Thyroid gland (tissue), 4 donors: ENCODE measurements around the gene SPANXB1.

Experiments
- POLR2A ChIP-seq, 2 donors: fragments of 450-650 bp; IDR thresholded peaks; one replicate each; pipeline ENCODE4 v1.6.1; 2017; ENCODE audit warnings: antibody characterized with exemption in 2 of 2, mild to moderate bottlenecking in 2 of 2, moderate library complexity in 1 of 2
- TF ChIP-seq, protein P1 (sequence below), 6 experiments: fragments of 200-600 bp in 3 of 6; fragments of 450-650 bp in 3 of 6; sonication (generic) in 3 of 6; IDR thresholded peaks; one replicate each; pipeline ENCODE4 v1.5.1; 2016 to 2019; ENCODE audit warnings: antibody characterized with exemption in 6 of 6, mild to moderate bottlenecking in 2 of 6, inconsistent platforms in 1 of 6, moderate library complexity in 1 of 6

DNA sequence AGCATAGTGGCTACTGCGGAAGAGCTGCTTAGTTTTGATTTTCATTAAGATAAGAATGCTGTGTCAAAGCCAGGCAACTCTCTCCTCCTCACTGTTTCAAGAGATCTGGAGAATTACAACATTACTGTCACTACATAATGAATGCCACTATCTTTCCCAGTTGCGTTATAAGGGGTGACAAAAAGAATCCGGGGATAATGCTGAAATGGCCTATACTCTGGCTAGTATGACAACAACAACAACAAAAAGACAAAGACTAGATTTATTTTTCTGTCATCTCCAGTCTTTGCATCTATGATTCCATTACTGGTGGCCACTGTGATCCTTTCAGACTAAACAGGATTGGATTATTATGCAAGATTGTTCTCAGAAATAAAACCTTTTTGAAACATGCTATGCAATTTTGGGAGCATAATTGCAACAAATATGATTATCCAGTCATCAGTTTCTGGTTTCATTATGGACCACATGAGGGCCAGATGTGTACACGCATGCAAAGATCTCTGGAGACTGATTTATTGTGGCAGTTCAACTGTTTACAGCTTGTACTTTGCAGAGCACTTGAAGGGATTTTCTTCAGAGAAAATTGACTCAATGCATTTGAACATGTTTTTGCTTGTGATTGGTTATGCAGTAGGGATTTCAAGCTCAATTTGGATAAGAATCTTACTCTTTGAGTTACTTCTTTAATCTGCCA, 31.1 kb upstream of the SPANXB1 start:
- TF ChIP-seq, protein P1, sequence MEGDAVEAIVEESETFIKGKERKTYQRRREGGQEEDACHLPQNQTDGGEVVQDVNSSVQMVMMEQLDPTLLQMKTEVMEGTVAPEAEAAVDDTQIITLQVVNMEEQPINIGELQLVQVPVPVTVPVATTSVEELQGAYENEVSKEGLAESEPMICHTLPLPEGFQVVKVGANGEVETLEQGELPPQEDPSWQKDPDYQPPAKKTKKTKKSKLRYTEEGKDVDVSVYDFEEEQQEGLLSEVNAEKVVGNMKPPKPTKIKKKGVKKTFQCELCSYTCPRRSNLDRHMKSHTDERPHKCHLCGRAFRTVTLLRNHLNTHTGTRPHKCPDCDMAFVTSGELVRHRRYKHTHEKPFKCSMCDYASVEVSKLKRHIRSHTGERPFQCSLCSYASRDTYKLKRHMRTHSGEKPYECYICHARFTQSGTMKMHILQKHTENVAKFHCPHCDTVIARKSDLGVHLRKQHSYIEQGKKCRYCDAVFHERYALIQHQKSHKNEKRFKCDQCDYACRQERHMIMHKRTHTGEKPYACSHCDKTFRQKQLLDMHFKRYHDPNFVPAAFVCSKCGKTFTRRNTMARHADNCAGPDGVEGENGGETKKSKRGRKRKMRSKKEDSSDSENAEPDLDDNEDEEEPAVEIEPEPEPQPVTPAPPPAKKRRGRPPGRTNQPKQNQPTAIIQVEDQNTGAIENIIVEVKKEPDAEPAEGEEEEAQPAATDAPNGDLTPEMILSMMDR (IDR thresholded peaks at IDR 0.05), result no peak
- no peak for TF ChIP-seq POLR2A (IDR thresholded peaks at IDR 0.05)
